OCI-LY1 (cell line): Measurements from ENCODE around the gene DOCK3.
"Not testable (repeated sequence)": the region's sequence is repeated elsewhere in the genome, so short reads cannot be mapped to it uniquely, and the experiment has no call there.

Source experiments
- H2AFZ ChIP-seq: fragments of 200-600 bp; sonication (generic), shearing (Covaris generic); 2 replicates; pipeline ENCODE4 v1.6.0; 2014; ENCODE audit warnings: antibody characterized with exemption, mild to moderate bottlenecking, low read length
- H3F3A ChIP-seq: fragments of 200-600 bp; sonication (generic), shearing (Covaris generic); 2 replicates; pipeline ENCODE4 v1.6.0; 2014; ENCODE audit warnings: mild to moderate bottlenecking, antibody characterized with exemption, low read length, moderate library complexity; ENCODE audit not compliant: insufficient read depth
- H3K27ac ChIP-seq: fragments of 200-600 bp; sonication (generic); 2 replicates; pipeline ENCODE4 v1.5.1; 2014; ENCODE audit warnings: low read length, mixed run types, mild to moderate bottlenecking, low read depth; ENCODE audit not compliant: poor library complexity, severe bottlenecking
- H3K27me3 ChIP-seq: fragments of 200-600 bp; sonication (generic); 2 replicates; pipeline ENCODE4 v1.6.0; 2014; ENCODE audit warnings: antibody characterized with exemption, mild to moderate bottlenecking, low read length, moderate library complexity; ENCODE audit not compliant: insufficient read depth
- H3K36me3 ChIP-seq: fragments of 200-600 bp; sonication (generic); 2 replicates; pipeline ENCODE4 v1.6.1; 2014; ENCODE audit warnings: mild to moderate bottlenecking, antibody characterized with exemption, low read length, moderate library complexity, mixed read lengths; ENCODE audit not compliant: insufficient read depth
- H3K4me1 ChIP-seq: fragments of 200-600 bp; sonication (generic); 2 replicates; pipeline ENCODE4 v1.5.1; 2014; ENCODE audit warnings: mild to moderate bottlenecking, low read length, moderate library complexity; ENCODE audit not compliant: insufficient read depth, severe bottlenecking
- H3K4me2 ChIP-seq: fragments of 200-600 bp; sonication (generic), shearing (Covaris generic); 2 replicates; pipeline ENCODE4 v1.6.1; 2014; ENCODE audit warnings: low read length
- H3K4me3 ChIP-seq: fragments of 200-600 bp; sonication (generic); 2 replicates; pipeline ENCODE4 v1.5.1; 2014; ENCODE audit warnings: low read length, low read depth, mild to moderate bottlenecking, mixed read lengths; ENCODE audit not compliant: poor library complexity, severe bottlenecking
- H3K79me2 ChIP-seq: fragments of 200-600 bp; shearing (Covaris generic); 2 replicates; pipeline ENCODE4 v1.6.1; 2016; ENCODE audit warnings: mixed run types, low read length, mixed read lengths; ENCODE audit not compliant: insufficient read depth
- H3K9ac ChIP-seq: fragments of 200-600 bp; sonication (generic), shearing (Covaris generic); 2 replicates; pipeline ENCODE4 v1.6.1; 2014; ENCODE audit warnings: mild to moderate bottlenecking, low read length, mixed read lengths
- H3K9me2 ChIP-seq: fragments of 200-600 bp; sonication (generic), shearing (Covaris generic); 2 replicates; pipeline ENCODE4 v1.6.1; 2014; ENCODE audit warnings: low read depth, mild to moderate bottlenecking, low read length, mixed read lengths
- H3K9me3 ChIP-seq: fragments of 200-600 bp; shearing (Covaris generic); 2 replicates; pipeline ENCODE4 v1.6.1; 2014; ENCODE audit warnings: low read length, mixed read lengths
- H4K20me1 ChIP-seq: fragments of 200-600 bp; sonication (generic), shearing (Covaris generic); 2 replicates; pipeline ENCODE4 v1.6.0; 2016; ENCODE audit warnings: mild to moderate bottlenecking, low read length; ENCODE audit not compliant: insufficient read depth
- EZH2 ChIP-seq: fragments of 200-600 bp; sonication (generic), shearing (Covaris generic); IDR thresholded peaks from 2 replicates; pipeline ENCODE4 v1.8.0; 2017; ENCODE audit warnings: borderline replicate concordance, mixed run types, mild to moderate bottlenecking, antibody characterized with exemption, low read length, moderate library complexity, mixed read lengths
- TF ChIP-seq, protein P1 (sequence below): fragments of 200-600 bp; sonication (generic), shearing (Covaris generic); IDR thresholded peaks from 2 replicates; pipeline ENCODE4 v1.5.1; 2017; ENCODE audit warnings: mild to moderate bottlenecking, antibody characterized with exemption, low read length, moderate library complexity, mixed read lengths

DOCK3 gene

DNA sequence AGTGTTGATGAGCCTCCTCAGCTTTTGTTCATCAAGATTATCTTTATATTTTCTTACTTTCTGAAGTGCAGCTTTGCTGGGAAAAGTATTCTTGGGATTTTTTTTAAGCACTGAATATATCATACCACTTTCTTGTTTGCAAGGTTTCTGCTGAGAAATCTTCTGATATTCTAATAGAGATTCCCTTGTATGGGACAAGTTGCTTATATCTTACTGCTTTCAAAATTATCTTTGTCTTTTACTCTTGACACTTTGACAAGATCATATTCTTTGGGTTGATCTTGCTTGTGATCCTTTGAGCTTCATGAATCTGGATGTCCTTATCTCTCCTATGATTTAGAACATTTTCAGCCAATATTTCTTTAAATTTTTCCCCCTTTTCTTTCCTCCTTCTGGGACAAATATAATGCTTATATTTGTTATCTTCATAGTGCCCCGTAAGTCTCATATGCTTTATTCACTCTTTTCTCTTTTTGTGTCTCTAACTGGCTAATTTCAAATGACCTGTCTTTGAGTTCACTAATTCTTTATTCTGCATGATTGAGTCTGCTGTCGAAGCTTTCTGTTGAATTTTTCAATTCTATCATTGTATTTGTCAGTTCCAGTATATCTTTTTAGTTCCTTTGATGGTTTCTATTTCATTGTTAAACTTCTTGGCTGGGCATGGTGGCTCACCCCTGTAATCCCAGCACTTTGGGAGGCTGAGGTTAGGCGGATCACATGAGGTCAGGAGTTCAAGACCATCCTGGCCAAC, 499.0 kb downstream of the DOCK3 start:
- H3K4me2 ChIP-seq = no peak overlapping the region
- no peak overlapping the region for H3K4me3 ChIP-seq
- peaks cover 2% of the 10 kb centered on the region; the same call in 1 of the 2 replicates for H3K9me3 ChIP-seq
- H3F3A ChIP-seq = no peaks in the 10 kb centered on the region
- H3K4me1 ChIP-seq = no peaks in the 10 kb centered on the region
- no peaks in the 10 kb centered on the region for H3K9me2 ChIP-seq
- H3K79me2 ChIP-seq = no peaks in the 10 kb centered on the region
- no peaks in the 10 kb centered on the region for H4K20me1 ChIP-seq
- H3K27ac ChIP-seq = no peak overlapping the region
- H3K9ac ChIP-seq = no peak overlapping the region
- no peaks in the 10 kb centered on the region for H3K27me3 ChIP-seq
- no peaks in the 10 kb centered on the region for H3K36me3 ChIP-seq
- TF ChIP-seq EZH2 = no peak
- TF ChIP-seq, protein P1, sequence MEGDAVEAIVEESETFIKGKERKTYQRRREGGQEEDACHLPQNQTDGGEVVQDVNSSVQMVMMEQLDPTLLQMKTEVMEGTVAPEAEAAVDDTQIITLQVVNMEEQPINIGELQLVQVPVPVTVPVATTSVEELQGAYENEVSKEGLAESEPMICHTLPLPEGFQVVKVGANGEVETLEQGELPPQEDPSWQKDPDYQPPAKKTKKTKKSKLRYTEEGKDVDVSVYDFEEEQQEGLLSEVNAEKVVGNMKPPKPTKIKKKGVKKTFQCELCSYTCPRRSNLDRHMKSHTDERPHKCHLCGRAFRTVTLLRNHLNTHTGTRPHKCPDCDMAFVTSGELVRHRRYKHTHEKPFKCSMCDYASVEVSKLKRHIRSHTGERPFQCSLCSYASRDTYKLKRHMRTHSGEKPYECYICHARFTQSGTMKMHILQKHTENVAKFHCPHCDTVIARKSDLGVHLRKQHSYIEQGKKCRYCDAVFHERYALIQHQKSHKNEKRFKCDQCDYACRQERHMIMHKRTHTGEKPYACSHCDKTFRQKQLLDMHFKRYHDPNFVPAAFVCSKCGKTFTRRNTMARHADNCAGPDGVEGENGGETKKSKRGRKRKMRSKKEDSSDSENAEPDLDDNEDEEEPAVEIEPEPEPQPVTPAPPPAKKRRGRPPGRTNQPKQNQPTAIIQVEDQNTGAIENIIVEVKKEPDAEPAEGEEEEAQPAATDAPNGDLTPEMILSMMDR = no peak
- H2AFZ ChIP-seq = no peak overlapping the region

DNA sequence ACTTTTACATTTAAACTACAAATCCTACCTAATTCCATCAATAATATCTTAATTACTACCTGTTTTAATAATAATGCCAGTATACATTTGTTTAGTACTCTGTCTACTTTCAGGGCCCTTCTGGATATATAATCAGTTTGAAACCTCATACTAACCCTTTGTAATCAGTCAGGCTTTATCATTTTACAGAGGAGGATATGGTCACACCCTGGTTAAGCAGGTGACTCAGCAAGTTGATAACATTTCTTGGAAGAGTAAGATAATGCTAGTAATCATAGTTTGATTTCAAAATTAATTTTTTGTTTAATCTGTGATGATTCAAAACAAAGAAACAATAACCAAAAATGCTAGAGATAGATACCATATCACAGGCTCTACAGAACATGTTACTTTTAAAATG, 502.2 kb downstream of the DOCK3 start:
- H3K27me3 ChIP-seq = no peaks in the 10 kb centered on the region
- TF ChIP-seq, protein P1 = no peak
- no peak for TF ChIP-seq EZH2
- no peak overlapping the region for H3K4me3 ChIP-seq
- H2AFZ ChIP-seq = no peak overlapping the region
- H3K79me2 ChIP-seq = no peaks in the 10 kb centered on the region
- no peaks in the 10 kb centered on the region for H4K20me1 ChIP-seq
- H3K4me1 ChIP-seq = no peaks in the 10 kb centered on the region
- H3K9ac ChIP-seq = no peak overlapping the region
- H3K4me2 ChIP-seq = no peak overlapping the region
- peaks cover 2% of the 10 kb centered on the region; the same call in 1 of the 2 replicates for H3K9me3 ChIP-seq
- H3K36me3 ChIP-seq = no peaks in the 10 kb centered on the region
- no peak overlapping the region for H3K27ac ChIP-seq
- H3F3A ChIP-seq = no peaks in the 10 kb centered on the region
- H3K9me2 ChIP-seq = no peaks in the 10 kb centered on the region

DNA sequence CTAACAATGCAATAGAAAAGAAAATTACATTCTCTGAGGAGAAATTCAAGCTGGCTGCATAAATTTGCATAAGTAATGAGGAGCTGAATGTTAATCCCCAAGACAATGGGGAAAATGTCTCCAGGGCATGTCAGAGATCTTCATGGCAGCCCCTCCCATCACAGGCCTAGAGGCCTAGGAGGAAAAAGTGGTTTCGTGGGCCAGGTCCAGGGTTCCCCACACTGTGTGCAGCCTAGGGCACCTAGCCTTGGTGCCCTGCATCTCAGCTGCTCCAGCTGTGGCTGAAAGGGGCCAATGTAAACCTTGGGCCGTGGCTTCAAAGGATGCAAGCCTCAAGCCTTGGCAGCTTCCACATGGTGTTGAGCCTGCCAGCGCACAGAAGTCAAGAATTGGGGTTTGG, 511.7 kb downstream of the DOCK3 start:
- not testable (repeated sequence) for H4K20me1 ChIP-seq, H3K4me2 ChIP-seq, H3K9me2 ChIP-seq, H3K4me1 ChIP-seq, H3K4me3 ChIP-seq, H2AFZ ChIP-seq, H3K9ac ChIP-seq, H3K36me3 ChIP-seq, H3K27me3 ChIP-seq, H3K79me2 ChIP-seq, H3K9me3 ChIP-seq, H3K27ac ChIP-seq, H3F3A ChIP-seq

DNA sequence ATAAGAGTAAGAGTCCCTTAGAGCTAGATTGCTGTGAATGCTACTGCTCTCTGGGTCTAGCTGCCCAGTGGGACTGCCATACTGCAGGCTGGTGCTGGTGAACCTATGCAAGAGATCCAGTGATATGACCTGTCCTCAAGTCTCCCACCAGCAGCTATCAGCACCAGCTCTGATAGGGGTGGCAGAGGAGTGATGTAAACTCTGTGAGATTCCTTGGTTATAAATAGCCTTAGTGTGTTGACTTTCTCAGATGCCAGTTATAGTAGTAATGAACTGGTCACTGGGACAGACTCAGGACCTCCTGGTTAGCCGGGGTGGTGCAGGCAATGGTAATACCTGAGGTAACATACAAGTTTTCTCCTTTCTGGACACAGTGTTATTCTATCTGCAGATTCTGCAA, 515.5 kb downstream of the DOCK3 start:
- no peaks in the 10 kb centered on the region for H3K36me3 ChIP-seq
- H3K27ac ChIP-seq = no peak overlapping the region
- H3K9me2 ChIP-seq = no peaks in the 10 kb centered on the region
- no peak overlapping the region for H3K4me3 ChIP-seq
- no peak overlapping the region for H3K9ac ChIP-seq
- H3K27me3 ChIP-seq = no peaks in the 10 kb centered on the region
- H3K79me2 ChIP-seq = no peaks in the 10 kb centered on the region
- H3F3A ChIP-seq = no peaks in the 10 kb centered on the region
- TF ChIP-seq EZH2 = no peak
- TF ChIP-seq, protein P1 = no peak
- no peak overlapping the region for H2AFZ ChIP-seq
- H3K4me2 ChIP-seq = no peak overlapping the region
- H3K4me1 ChIP-seq = no peaks in the 10 kb centered on the region
- no peaks in the 10 kb centered on the region for H3K9me3 ChIP-seq
- H4K20me1 ChIP-seq = no peaks in the 10 kb centered on the region
